Astrocyte of the spinal cord (primary cell): Measurements from ENCODE around the gene SLC35F4.

Experiments used
- DNase-seq: peaks from one replicate; pipeline ENCODE4 v3.0.0; 2011; ENCODE audit warnings: low read depth, low spot score
- H3K4me3 ChIP-seq: 2 replicates; pipeline ENCODE4 v1.5.1; 2011; ENCODE audit warnings: low read depth, mild to moderate bottlenecking, low read length, moderate library complexity
- CTCF ChIP-seq: IDR thresholded peaks from 2 replicates; pipeline ENCODE4 v1.5.1; 2012; ENCODE audit warnings: low read depth, mild to moderate bottlenecking, low read length, inconsistent platforms
- in situ Hi-C: cut with HindIII; loops from 2 replicates; pipeline ENCODE4 v1.10.0; 2017; ENCODE audit warnings: low sequenced_read_pairs

Gene SLC35F4

GRCh38 chr14:57583396-57583795 is 282.5 kb downstream of the SLC35F4 start:
- no peak for DNase-seq
- no peak for TF ChIP-seq CTCF
- H3K4me3 ChIP-seq = no peak overlapping the region
- in situ Hi-C loops = no loop called here

GRCh38 chr14:57582746-57583145 is 283.1 kb downstream of the SLC35F4 start:
- DNase-seq = no peak
- H3K4me3 ChIP-seq = no peak overlapping the region
- TF ChIP-seq CTCF = no peak
- in situ Hi-C loops = no loop called here

- DNase-seq = no peak
- no peak overlapping the region for H3K4me3 ChIP-seq
- in situ Hi-C loops = no loop called here
- no peak for TF ChIP-seq CTCF
Measured at GRCh38 chr14:57578801-57579200, 287.1 kb downstream of the SLC35F4 start.

GRCh38 chr14:57576498-57576897 is 289.4 kb downstream of the SLC35F4 start:
- no peak for DNase-seq
- in situ Hi-C loops = no loop called here
- no peak overlapping the region for H3K4me3 ChIP-seq
- TF ChIP-seq CTCF = no peak

GRCh38 chr14:57575482-57575881 is 290.4 kb downstream of the SLC35F4 start:
- in situ Hi-C loops = no loop called here
- TF ChIP-seq CTCF = no peak
- no peak for DNase-seq
- H3K4me3 ChIP-seq = no peak overlapping the region

GRCh38 chr14:57574617-57575288 is 291.1 kb downstream of the SLC35F4 start:
- H3K4me3 ChIP-seq = no peak overlapping the region
- in situ Hi-C loops = no loop called here

More at GRCh38 chr14:57574617-57575288, 291.1 kb downstream of the SLC35F4 start:
- peak; percentile 23 for TF ChIP-seq CTCF
- no peak for DNase-seq
